SK-MEL-5 (cell line): ENCODE measurements around the gene HTR5A. TPM values are rescaled to one million over a fixed set of nuclear protein-coding genes. Genes with fewer than 3 reads are reported as not detected.
"Not testable (repeated sequence)": the region's sequence is repeated elsewhere in the genome, so short reads cannot be mapped to it uniquely, and the experiment has no call there.

Source experiments
- DNase-seq: peaks from one replicate; pipeline ENCODE4 v3.0.0-alpha.2; 2016; ENCODE audit warnings: low read depth, low spot score
- in situ Hi-C: cut with HindIII; loops from 2 replicates; pipeline ENCODE4 v1.10.0; 2016; ENCODE audit warnings: low sequenced_read_pairs, high pct_unique_total_duplicates, low pct_unique_long_range_greater_than_20kb
- polyA plus RNA-seq, 2 experiments: library from polyadenylated mRNA; depleted of rRNA; stranded (reverse); fragments of >200 nt; gene quantifications; 2 replicates each; pipeline ENCODE4 v1.2.3, GENCODE V29; 2015
- total RNA-seq: library from RNA; depleted of rRNA; stranded (reverse); fragments of >200 nt; shearing (Covaris generic); gene quantifications from 2 replicates; pipeline ENCODE4 v1.2.3, GENCODE V29; 2014; rRNA removed

HTR5A gene
- 0.11 TPM in 1 of 2 replicates, not detected in the other for total RNA-seq
- polyA plus RNA-seq (2015; cell fraction: cytosol; rRNA removed), result 0.02 TPM in 1 of 2 replicates, not detected in the other
- not detected in 2 replicates for polyA plus RNA-seq (2015; cell fraction: nucleus; rRNA removed)

DNA sequence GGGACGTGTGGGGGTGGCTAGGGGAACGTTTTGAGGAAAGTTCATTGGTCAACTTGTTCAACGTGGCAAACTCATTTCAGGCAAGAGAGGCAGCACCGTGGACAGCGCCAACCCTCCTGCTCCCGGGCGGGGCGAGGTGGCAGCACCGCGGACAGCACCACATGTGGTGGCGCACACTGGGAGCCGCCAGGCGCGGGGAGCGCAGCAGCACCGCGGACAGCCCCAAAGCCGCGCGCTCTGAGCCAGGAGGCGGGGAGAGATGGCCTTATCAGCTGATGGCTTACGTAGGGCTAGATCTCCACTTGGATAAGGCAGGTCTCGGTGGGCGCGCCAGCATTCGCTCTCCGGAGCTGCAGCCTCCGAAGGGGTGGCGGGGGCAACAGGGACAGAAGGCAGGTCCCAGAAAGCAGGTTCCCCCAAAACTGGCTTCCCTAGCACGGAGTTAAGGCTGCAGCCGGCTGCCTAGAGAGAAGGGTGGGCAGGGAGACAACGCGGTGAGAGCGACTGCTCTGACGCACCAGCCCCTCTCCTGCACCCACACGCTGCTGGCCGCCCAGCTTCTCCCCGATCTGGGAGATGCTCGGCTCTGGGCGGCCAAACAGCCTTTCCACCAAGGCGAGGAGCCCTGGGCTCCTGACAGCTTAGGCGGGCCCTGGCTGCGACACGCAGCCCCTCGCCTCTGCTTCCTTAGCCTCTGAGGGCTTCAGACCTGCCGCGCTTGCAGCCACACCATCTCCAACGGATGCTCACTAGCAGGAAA is at the start of gene HTR5A:
HTR5A (plus strand) TSS at position 333 of the 760 bp plus-strand sequence. CDS start 576 bp downstream, outside the sequence.
- DNase-seq, result peak; percentile 84
- in situ Hi-C loops, result no loop called here

GRCh38 chr7:155020996-155021395 is 49.1 kb upstream of the HTR5A start:
- in situ Hi-C loops, result loop anchor here (25.0 kb wide), 1 partner anchor 91 kb away; no protein-coding TSS in a partner anchor
- peak; percentile 33 for DNase-seq

DNA sequence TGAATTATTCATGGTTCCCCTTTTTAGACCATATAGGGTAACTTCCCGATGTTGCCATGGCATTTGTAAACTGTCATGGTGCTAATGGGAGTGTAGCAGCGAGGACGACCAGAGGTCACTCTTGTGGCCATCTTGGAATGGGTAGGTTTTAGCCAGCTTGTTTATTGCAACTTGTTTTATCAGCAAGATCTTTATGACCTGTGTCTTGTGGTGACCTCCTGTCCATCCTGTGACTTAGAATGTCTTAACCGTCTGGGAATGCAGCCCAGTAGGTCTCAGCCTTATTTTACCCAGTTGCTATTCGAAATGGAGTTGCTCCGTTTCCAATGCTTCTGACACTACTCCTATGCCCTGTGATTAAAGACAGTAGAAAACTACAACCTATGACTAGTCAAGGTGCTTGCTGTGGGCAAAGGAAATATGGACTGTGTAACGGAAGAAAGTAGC is 48.4 kb upstream of the HTR5A start:
- no peak for DNase-seq

DNA sequence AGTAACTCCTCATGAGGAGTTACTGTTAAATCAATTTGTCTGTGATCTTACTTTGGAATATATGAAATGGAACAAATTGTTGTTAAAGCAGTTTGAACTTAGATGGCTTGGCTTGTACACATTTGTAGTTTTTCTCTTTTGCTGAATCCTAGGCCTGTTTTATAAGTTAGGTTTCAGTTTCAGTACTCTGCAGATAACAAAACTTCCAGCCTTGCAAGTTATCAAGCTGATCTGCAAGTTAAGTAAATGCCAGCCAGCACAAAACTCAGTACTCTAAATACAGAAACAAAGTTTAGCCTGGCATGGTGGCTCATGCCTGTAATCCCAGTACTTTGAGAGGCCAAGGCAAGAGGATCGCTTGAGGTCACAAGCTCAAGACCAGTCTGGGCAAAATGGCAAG is 42.2 kb upstream of the HTR5A start:
- DNase-seq, result no peak
- in situ Hi-C loops, result no loop called here

More for the DNA sequence above, 48.4 kb upstream of the HTR5A start:
- in situ Hi-C loops, result loop anchor here (25.0 kb wide), 1 partner anchor 91 kb away; no protein-coding TSS in a partner anchor

DNA sequence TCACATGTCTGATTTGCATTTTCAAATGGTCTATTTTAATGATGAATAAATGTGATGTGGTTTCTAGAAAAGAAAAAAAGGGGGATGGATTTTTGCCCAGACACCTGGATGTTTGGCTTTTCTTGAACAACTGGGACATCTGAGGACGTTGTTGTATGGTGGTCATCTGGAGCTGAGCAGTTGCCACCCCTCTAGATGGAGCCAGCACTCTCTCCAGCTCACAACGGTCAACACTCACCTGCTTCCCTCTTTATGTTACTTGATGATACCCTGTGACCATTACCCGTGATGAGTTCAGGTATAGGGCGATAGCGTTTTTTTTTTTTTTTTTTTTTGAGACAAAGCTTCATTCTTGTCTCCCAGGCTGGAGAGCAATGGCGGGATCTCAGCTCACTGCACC is 37.1 kb upstream of the HTR5A start:
- in situ Hi-C loops, result no loop called here
- DNase-seq, result peak; percentile 51

DNA sequence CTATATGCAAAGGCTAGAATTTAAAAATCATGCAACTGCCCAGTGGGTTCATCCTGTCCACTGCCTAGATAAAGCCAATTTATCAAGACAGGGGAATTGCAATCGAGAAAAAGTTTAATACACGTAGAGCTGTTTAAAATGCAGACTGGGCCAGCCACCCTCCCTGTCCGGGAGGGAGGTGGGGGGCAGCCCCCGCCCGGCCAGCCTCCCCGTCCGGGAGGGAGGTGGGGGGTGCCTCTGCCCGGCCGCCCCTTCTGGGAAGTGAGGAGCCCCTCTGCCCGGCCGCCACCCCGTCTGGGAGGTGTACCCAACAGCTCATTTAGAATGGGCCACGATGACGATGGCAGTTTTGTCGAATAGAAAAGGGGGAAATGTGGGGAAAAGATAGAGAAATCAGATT is 35.6 kb upstream of the HTR5A start:
- DNase-seq, in situ Hi-C loops: not testable (repeated sequence)

DNA sequence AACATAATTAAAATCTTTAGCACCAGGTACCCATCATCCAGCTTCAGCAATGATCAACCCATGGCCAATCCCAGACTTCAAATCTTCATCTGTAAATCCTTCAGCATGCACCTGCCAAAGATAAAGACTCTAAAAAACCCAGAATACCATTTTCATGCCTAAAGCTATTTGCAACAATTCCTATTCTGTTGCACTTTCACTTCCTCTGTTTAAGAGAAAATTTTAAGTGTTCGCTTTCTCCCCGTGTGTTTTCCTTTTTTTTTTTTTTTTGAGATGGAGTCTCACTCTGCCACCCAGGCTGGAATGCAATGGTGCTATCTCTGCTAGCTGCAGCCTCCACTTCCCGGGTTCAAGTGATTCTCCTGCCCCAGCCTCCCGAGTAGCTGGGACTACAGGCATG is 31.8 kb upstream of the HTR5A start:
- in situ Hi-C loops, result no loop called here
- DNase-seq, result no peak

DNA sequence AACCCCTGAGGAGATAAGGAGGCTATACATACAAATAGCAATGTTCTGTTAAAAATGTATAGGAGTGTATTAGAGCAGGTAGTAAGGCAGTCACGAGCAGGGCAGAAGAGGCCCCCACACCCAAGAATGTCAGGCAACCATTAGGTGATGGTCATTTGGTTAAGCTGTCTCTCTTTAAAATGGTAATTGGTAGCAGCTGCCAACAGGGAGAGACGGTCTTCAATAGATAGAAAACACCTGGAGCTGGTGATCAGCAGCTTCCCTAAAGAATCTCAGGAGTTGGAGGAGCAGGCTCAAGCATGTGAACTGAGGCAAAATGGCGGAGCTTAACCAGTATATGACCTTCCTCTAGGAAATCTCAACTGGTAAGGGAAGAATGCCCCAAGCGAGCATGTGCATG is 26.4 kb upstream of the HTR5A start:
- in situ Hi-C loops, result no loop called here
- no peak for DNase-seq

- no peak for DNase-seq
- in situ Hi-C loops, result no loop called here
Observed at GRCh38 chr7:155048006-155048405, 22.1 kb upstream of the HTR5A start.

- in situ Hi-C loops, result no loop called here
Observed at GRCh38 chr7:155051355-155051754, 18.8 kb upstream of the HTR5A start.

DNA sequence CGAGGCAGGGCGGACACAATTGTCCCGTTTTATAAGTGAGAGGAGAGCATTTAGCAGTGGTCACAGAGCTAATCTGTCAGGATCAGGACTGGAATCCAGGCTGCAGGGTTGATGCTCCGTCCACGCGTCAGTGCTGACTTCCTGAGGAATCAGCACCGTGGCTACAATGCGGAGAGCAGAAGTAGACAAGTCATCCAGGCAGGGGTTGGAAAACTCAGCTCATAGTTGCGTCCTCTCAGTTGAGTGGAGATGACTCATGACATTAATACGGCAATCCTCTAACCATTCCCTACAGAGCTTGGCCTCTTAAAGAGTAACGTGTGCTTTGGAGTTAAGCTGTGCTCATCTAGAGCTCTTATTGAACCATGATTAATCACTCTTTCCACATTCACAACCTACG is 17.1 kb upstream of the HTR5A start:
- no peak for DNase-seq
- in situ Hi-C loops, result no loop called here

More at GRCh38 chr7:155051355-155051754, 18.8 kb upstream of the HTR5A start:
- no peak for DNase-seq

GRCh38 chr7:155054761-155055160 is 15.4 kb upstream of the HTR5A start:
- in situ Hi-C loops, result no loop called here
- no peak for DNase-seq

DNA sequence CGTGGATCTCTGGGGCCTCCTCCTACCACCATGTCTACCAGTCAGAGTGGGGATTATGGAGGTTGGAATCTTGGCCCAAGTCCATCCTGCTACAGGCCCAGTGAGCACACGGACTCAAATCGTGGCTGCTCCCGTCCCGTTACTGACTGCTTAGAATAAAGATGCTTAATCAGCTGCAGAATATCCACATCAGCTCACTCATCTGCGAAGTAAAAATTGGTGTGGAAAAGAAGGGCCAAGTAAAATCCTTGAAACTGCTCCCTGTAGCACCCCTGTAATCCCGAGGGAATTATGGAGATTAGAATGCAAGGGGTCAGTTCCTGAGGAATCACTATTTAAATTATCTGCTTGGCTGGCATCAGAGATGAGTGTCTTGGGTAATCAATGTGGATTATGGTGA is 13.0 kb upstream of the HTR5A start:
- in situ Hi-C loops, result no loop called here
- DNase-seq, result no peak

DNA sequence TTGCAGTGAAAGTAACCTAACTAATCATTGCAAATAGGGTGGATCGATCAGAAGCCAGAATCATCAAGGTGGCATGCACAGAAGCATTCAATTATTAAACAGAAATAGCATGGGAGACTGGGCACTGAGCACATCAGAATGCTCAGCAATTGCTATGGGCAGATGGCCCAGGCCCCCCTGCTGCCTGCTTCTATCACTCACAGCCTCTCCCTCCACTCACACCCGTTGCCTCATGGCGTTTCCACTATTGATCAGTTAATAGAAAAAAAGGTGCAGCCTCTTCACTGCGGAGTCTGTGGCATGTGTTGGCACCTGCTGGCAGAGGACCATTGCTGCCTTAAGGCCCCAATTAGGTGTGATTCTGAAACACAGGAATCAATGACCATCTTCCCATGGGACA is 11.2 kb upstream of the HTR5A start:
- DNase-seq, result no peak
- in situ Hi-C loops, result no loop called here

GRCh38 chr7:155059703-155060102 is 10.4 kb upstream of the HTR5A start:
- in situ Hi-C loops, result no loop called here

GRCh38 chr7:155062411-155062810 is 7.7 kb upstream of the HTR5A start:
- no peak for DNase-seq
- in situ Hi-C loops, result no loop called here

More at GRCh38 chr7:155059703-155060102, 10.4 kb upstream of the HTR5A start:
- no peak for DNase-seq

GRCh38 chr7:155064186-155064585 is 5.9 kb upstream of the HTR5A start:
- in situ Hi-C loops, result no loop called here

GRCh38 chr7:155066417-155066950 is 3.6 kb upstream of the HTR5A start:
- in situ Hi-C loops, result no loop called here
- peak; percentile 97 for DNase-seq

More at GRCh38 chr7:155064186-155064585, 5.9 kb upstream of the HTR5A start:
- no peak for DNase-seq
